Measurements from ENCODE around the gene RNF31.

The RNF31 gene

DNA sequence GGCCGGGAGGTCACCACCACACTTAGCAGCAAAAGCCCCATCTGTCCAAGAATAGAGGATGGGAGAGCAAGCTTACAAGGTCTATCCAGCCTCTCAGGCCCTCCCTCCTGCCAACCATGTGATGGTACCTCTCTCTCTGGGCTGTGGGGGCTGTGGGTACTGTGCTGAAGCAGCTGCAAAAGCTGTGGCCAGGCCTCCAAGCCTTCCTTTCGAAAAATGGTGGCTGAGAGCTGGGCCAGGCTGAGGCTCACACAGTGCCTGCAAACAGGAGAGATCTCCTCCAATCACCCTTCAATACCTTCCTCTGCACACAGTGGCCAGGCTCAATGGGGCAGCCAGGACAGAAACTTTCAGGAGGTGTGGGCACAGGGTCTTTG lies 40.2 kb downstream of the RNF31 start:
- no peak overlapping the region for H2AFZ ChIP-seq (ENCODE audit: low read length)
- H2AK5ac ChIP-seq (ENCODE audit: low read depth, low read length): no peak overlapping the region
- no peak overlapping the region for H4K8ac ChIP-seq (ENCODE audit: low read depth, low read length)
- no peak for DNase-seq (ENCODE audit: low spot score)
- H3K27me3 ChIP-seq (ENCODE audit: control insufficient read depth in 3 of 3, insufficient read depth in 3 of 3, low read depth in 1 of 3, low read length in 3 of 3): no peaks in the 10 kb centered on the region
- no peak overlapping the region for H2BK5ac ChIP-seq (ENCODE audit: low read length)
- no peak overlapping the region for H2BK120ac ChIP-seq (ENCODE audit: low read depth, low read length)
- H3K23ac ChIP-seq (ENCODE audit: low read depth, low read length, poor library complexity): no peak overlapping the region
- H3K4me2 ChIP-seq (ENCODE audit: insufficient read depth, low read length, poor library complexity, severe bottlenecking): peak overlapping the region; percentile 92
- H2BK12ac ChIP-seq (ENCODE audit: low read length): no peak overlapping the region
- no peak overlapping the region for H2BK15ac ChIP-seq (ENCODE audit: low read length)
- H3K27ac ChIP-seq (replicated peaks; ENCODE audit: low read length): no peak overlapping the region
- peaks cover 51 to 77% of the 10 kb centered on the region in 2 donors for H3K36me3 ChIP-seq (replicated peaks in 1 of 2; ENCODE audit: control insufficient read depth in 2 of 2, insufficient read depth in 2 of 2, low read length in 2 of 2)
- H3K4ac ChIP-seq (ENCODE audit: low read length): no peak overlapping the region
- no peak overlapping the region for H4K91ac ChIP-seq (ENCODE audit: low read depth, low read length, poor library complexity)
- H3K4me3 ChIP-seq (ENCODE audit: low read length in 2 of 2): peak overlapping the region; percentile 33 to 79
- H3K4me1 ChIP-seq (ENCODE audit: control insufficient read depth in 2 of 2, insufficient read depth in 1 of 2, low read depth in 1 of 2, low read length in 2 of 2): peaks cover 4 to 7% of the 10 kb centered on the region in 2 donors
- no peak overlapping the region for H3K18ac ChIP-seq (ENCODE audit: low read length)
- WGBS, 2 donors (ENCODE audit: extremely low coverage in 2 of 2, insufficient read length in 2 of 2, insufficient replicate concordance in 1 of 2): no CpG with 5 or more reads among the region's 2 CpGs
- H3K79me1 ChIP-seq (ENCODE audit: low read depth, low read length): peaks cover 7% of the 10 kb centered on the region
- no peaks in the 10 kb centered on the region for H3K9me3 ChIP-seq (replicated peaks in 1 of 2; ENCODE audit: control insufficient read depth in 2 of 2, insufficient read depth in 1 of 2, low read depth in 1 of 2, low read length in 2 of 2)
- H3K9ac ChIP-seq (ENCODE audit: low read depth, low read length, poor library complexity): no peak overlapping the region
- no peak overlapping the region for H3K14ac ChIP-seq (ENCODE audit: low read length)

DNA sequence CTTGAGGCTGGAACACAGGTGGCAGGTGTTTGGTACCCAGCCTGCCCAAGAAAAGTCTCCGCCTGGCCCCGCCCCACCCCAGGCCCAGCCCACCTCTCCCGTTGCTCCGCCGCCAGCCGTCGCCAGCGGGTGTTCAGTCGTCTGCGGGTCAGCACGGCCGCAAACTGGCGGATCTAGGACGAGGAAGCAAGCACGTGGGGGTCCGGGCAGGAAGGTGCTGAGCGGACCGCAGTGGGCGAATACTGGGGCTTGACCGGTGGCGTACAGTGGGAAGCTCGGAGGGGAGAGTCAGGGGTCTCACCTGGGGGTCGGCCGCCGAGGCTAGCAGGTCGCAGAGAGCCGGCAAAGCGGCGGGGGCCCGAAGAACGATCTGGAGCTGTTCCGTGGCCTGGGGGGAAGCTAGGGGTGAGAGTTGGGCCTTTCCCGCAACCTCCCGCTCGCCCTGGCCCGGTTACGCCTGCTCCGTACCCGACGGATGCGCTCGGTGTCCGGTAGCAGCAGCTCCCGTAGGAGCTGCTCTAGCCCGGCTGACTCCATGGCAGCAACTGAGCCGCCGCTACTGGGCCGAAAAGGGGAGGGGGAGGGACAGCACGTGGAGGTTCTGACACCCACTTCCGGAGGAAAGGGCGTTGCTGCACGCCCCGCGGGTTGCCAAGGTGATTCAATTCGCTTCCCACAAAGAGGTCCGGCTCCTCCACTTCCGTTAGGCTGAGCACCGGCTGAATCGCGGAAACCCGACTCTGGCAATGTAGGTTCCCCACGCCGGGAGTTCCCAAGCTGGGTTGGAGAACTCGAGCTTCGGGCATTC lies 41.2 kb downstream of the RNF31 start, which contains the start of gene IPO4:
IPO4 (minus strand) TSS at position 566 of the 808 bp plus-strand sequence; CDS start at position 537, 29 bp downstream.
- Histone ChIP-seq H2BK120ac (ENCODE audit: low read depth, low read length) (no peak within 1 kb of the TSS), H3K4ac (ENCODE audit: low read length) (no peak within 1 kb of the TSS), H2BK12ac (ENCODE audit: low read length) (no peak within 1 kb of the TSS), H3K9me3 (replicated peaks in 1 of 2; ENCODE audit: control insufficient read depth in 2 of 2, insufficient read depth in 1 of 2, low read depth in 1 of 2, low read length in 2 of 2) (no peaks in the 10 kb centered on the region), H3K4me3 (ENCODE audit: low read length in 2 of 2) (peak within 1 kb of the TSS; percentile 79 to 94), H2AK5ac (ENCODE audit: low read depth, low read length) (peak within 1 kb of the TSS; percentile 38), H3K27me3 (ENCODE audit: control insufficient read depth in 3 of 3, insufficient read depth in 3 of 3, low read depth in 1 of 3, low read length in 3 of 3) (no peaks in the 10 kb centered on the region), H3K4me1 (ENCODE audit: control insufficient read depth in 2 of 2, insufficient read depth in 1 of 2, low read depth in 1 of 2, low read length in 2 of 2) (peaks cover 4 to 7% of the 10 kb centered on the region in 2 donors), H4K91ac (ENCODE audit: low read depth, low read length, poor library complexity) (no peak within 1 kb of the TSS), H3K36me3 (replicated peaks in 1 of 2; ENCODE audit: control insufficient read depth in 2 of 2, insufficient read depth in 2 of 2, low read length in 2 of 2) (peaks cover 49 to 74% of the 10 kb centered on the region in 2 donors), H4K8ac (ENCODE audit: low read depth, low read length) (no peak within 1 kb of the TSS), H2BK5ac (ENCODE audit: low read length) (peak within 1 kb of the TSS; percentile 26), H3K9ac (ENCODE audit: low read depth, low read length, poor library complexity) (peak within 1 kb of the TSS; percentile 90), H2AFZ (ENCODE audit: low read length) (peak within 1 kb of the TSS; percentile 86), H3K14ac (ENCODE audit: low read length) (no peak within 1 kb of the TSS), H3K18ac (ENCODE audit: low read length) (peak within 1 kb of the TSS; percentile 88), H3K79me1 (ENCODE audit: low read depth, low read length) (peaks cover 9% of the 10 kb centered on the region), H3K4me2 (ENCODE audit: insufficient read depth, low read length, poor library complexity, severe bottlenecking) (peak within 1 kb of the TSS; percentile 92), H3K23ac (ENCODE audit: low read depth, low read length, poor library complexity) (peak within 1 kb of the TSS; percentile 70), H3K27ac (replicated peaks; ENCODE audit: low read length) (peak within 1 kb of the TSS; percentile 50), H2BK15ac (ENCODE audit: low read length) (no peak within 1 kb of the TSS)
- peak; percentile 93 for DNase-seq (ENCODE audit: low spot score)
- no CpG with 5 or more reads among the region's 65 CpGs for WGBS, 2 donors (ENCODE audit: extremely low coverage in 2 of 2, insufficient read length in 2 of 2, insufficient replicate concordance in 1 of 2)

DNA sequence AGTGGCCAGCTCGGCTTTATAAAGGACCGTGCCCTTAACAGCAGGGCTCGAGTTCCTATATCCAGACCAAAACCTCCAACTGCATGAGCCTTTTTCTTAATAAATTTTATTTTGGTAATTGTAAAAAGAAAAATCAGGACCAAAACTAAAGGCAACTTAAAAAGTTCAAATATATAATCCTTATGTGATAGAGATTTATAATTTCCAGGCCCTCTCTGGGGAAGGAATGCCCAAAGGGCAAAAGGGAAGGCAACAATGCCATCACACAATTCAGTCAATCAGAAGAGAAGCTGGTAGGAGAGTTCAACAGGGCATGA lies 41.7 kb downstream of the RNF31 start:
- no peaks in the 10 kb centered on the region for H3K27me3 ChIP-seq (ENCODE audit: control insufficient read depth in 3 of 3, insufficient read depth in 3 of 3, low read depth in 1 of 3, low read length in 3 of 3)
- H3K27ac ChIP-seq (replicated peaks; ENCODE audit: low read length): no peak overlapping the region
- peaks cover 4 to 7% of the 10 kb centered on the region in 2 donors for H3K4me1 ChIP-seq (ENCODE audit: control insufficient read depth in 2 of 2, insufficient read depth in 1 of 2, low read depth in 1 of 2, low read length in 2 of 2)
- DNase-seq (ENCODE audit: low spot score): no peak
- H3K23ac ChIP-seq (ENCODE audit: low read depth, low read length, poor library complexity): no peak overlapping the region
- peak overlapping the region; percentile 45 for H2AFZ ChIP-seq (ENCODE audit: low read length)
- H3K4me3 ChIP-seq (ENCODE audit: low read length in 2 of 2): peak overlapping the region in 1 of 2 donors; percentile 79
- no CpG with 5 or more reads among the region's 3 CpGs for WGBS, 2 donors (ENCODE audit: extremely low coverage in 2 of 2, insufficient read length in 2 of 2, insufficient replicate concordance in 1 of 2)
- no peak overlapping the region for H3K18ac ChIP-seq (ENCODE audit: low read length)
- H3K4ac ChIP-seq (ENCODE audit: low read length): no peak overlapping the region
- H3K9me3 ChIP-seq (replicated peaks in 1 of 2; ENCODE audit: control insufficient read depth in 2 of 2, insufficient read depth in 1 of 2, low read depth in 1 of 2, low read length in 2 of 2): no peaks in the 10 kb centered on the region
- no peak overlapping the region for H2AK5ac ChIP-seq (ENCODE audit: low read depth, low read length)
- H3K79me1 ChIP-seq (ENCODE audit: low read depth, low read length): peaks cover 9% of the 10 kb centered on the region
- peaks cover 47 to 72% of the 10 kb centered on the region in 2 donors for H3K36me3 ChIP-seq (replicated peaks in 1 of 2; ENCODE audit: control insufficient read depth in 2 of 2, insufficient read depth in 2 of 2, low read length in 2 of 2)
- no peak overlapping the region for H2BK12ac ChIP-seq (ENCODE audit: low read length)
- H4K91ac ChIP-seq (ENCODE audit: low read depth, low read length, poor library complexity): no peak overlapping the region
- H3K14ac ChIP-seq (ENCODE audit: low read length): no peak overlapping the region
- H4K8ac ChIP-seq (ENCODE audit: low read depth, low read length): no peak overlapping the region
- no peak overlapping the region for H3K9ac ChIP-seq (ENCODE audit: low read depth, low read length, poor library complexity)
- H2BK120ac ChIP-seq (ENCODE audit: low read depth, low read length): no peak overlapping the region
- no peak overlapping the region for H2BK5ac ChIP-seq (ENCODE audit: low read length)
- H3K4me2 ChIP-seq (ENCODE audit: insufficient read depth, low read length, poor library complexity, severe bottlenecking): no peak overlapping the region
- no peak overlapping the region for H2BK15ac ChIP-seq (ENCODE audit: low read length)

DNA sequence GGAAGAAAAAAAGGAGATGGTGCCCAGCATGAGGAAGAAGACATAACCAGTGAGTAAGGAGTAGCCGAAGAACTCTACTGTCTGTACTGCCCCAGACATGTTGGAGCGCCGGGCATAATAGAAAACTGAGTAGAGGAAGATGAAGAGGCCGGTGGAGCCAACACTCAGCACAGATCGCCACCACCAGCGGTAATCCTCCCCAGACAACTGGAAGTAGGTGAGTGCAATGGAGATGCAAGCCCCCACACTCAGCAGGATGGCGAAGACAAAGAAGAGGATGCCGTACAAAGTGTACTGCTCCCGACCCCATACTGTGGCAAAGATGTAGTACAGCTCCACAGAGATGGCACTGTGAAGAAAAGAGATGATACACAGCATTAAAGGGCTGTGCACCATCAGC lies 42.2 kb downstream of the RNF31 start:
- DNase-seq (ENCODE audit: low spot score): no peak
- no peaks in the 10 kb centered on the region for H3K27me3 ChIP-seq (ENCODE audit: control insufficient read depth in 3 of 3, insufficient read depth in 3 of 3, low read depth in 1 of 3, low read length in 3 of 3)
- H3K79me1 ChIP-seq (ENCODE audit: low read depth, low read length): peaks cover 9% of the 10 kb centered on the region
- no peak overlapping the region for H3K23ac ChIP-seq (ENCODE audit: low read depth, low read length, poor library complexity)
- H3K14ac ChIP-seq (ENCODE audit: low read length): no peak overlapping the region
- no peak overlapping the region for H3K4me2 ChIP-seq (ENCODE audit: insufficient read depth, low read length, poor library complexity, severe bottlenecking)
- H2BK12ac ChIP-seq (ENCODE audit: low read length): no peak overlapping the region
- H3K4me3 ChIP-seq (ENCODE audit: low read length in 2 of 2): no peak overlapping the region
- H3K9me3 ChIP-seq (replicated peaks in 1 of 2; ENCODE audit: control insufficient read depth in 2 of 2, insufficient read depth in 1 of 2, low read depth in 1 of 2, low read length in 2 of 2): no peaks in the 10 kb centered on the region
- H3K4me1 ChIP-seq (ENCODE audit: control insufficient read depth in 2 of 2, insufficient read depth in 1 of 2, low read depth in 1 of 2, low read length in 2 of 2): peaks cover 5 to 7% of the 10 kb centered on the region in 2 donors
- no peak overlapping the region for H3K4ac ChIP-seq (ENCODE audit: low read length)
- no peak overlapping the region for H2BK120ac ChIP-seq (ENCODE audit: low read depth, low read length)
- peak overlapping the region; percentile 45 for H2AFZ ChIP-seq (ENCODE audit: low read length)
- H4K8ac ChIP-seq (ENCODE audit: low read depth, low read length): no peak overlapping the region
- H3K18ac ChIP-seq (ENCODE audit: low read length): no peak overlapping the region
- no peak overlapping the region for H3K9ac ChIP-seq (ENCODE audit: low read depth, low read length, poor library complexity)
- no peak overlapping the region for H3K27ac ChIP-seq (replicated peaks; ENCODE audit: low read length)
- no peak overlapping the region for H4K91ac ChIP-seq (ENCODE audit: low read depth, low read length, poor library complexity)
- no peak overlapping the region for H2BK15ac ChIP-seq (ENCODE audit: low read length)
- no peak overlapping the region for H2AK5ac ChIP-seq (ENCODE audit: low read depth, low read length)
- H3K36me3 ChIP-seq (replicated peaks in 1 of 2; ENCODE audit: control insufficient read depth in 2 of 2, insufficient read depth in 2 of 2, low read length in 2 of 2): peaks cover 48 to 72% of the 10 kb centered on the region in 2 donors
- no peak overlapping the region for H2BK5ac ChIP-seq (ENCODE audit: low read length)
- no CpG with 5 or more reads among the region's 9 CpGs for WGBS, 2 donors (ENCODE audit: extremely low coverage in 2 of 2, insufficient read length in 2 of 2, insufficient replicate concordance in 1 of 2)

Measured in neuronal stem cell (in vitro differentiated cells).